ENCODE measurements around the gene ABCA3.

The ABCA3 gene

GRCh38 chr16:2357331-2357730 is 16.8 kb upstream of the ABCA3 start:
- DNase-seq (ENCODE audit: low spot score): no peak

- DNase-seq (ENCODE audit: low spot score): no peak
These were observed 10.0 kb upstream of the ABCA3 start for GRCh38 chr16:2350500-2350899.

GRCh38 chr16:2343211-2343610 is 2.7 kb upstream of the ABCA3 start:
- no peak for DNase-seq (ENCODE audit: low spot score)

- no peak for DNase-seq (ENCODE audit: low spot score)
These were observed 1.2 kb upstream of the ABCA3 start for GRCh38 chr16:2341456-2342447.

- DNase-seq (ENCODE audit: low spot score): peak; percentile 26
These were observed 725 bp downstream of the ABCA3 start for GRCh38 chr16:2339521-2340484.

GRCh38 chr16:2337431-2338296 is 2.9 kb downstream of the ABCA3 start:
- no peak for DNase-seq (ENCODE audit: low spot score)

- no peak for DNase-seq (ENCODE audit: low spot score)
These were observed 5.1 kb downstream of the ABCA3 start for GRCh38 chr16:2335286-2335895.

GRCh38 chr16:2333772-2334379 is 6.7 kb downstream of the ABCA3 start:
- no peak for DNase-seq (ENCODE audit: low spot score)

- DNase-seq (ENCODE audit: low spot score): no peak
These were observed 7.3 kb downstream of the ABCA3 start for GRCh38 chr16:2333231-2333630.

GRCh38 chr16:2331931-2332267 is 8.6 kb downstream of the ABCA3 start:
- no peak for DNase-seq (ENCODE audit: low spot score)

- no peak for DNase-seq (ENCODE audit: low spot score)
These were observed 9.2 kb downstream of the ABCA3 start for GRCh38 chr16:2331199-2331930.

- no peak for DNase-seq (ENCODE audit: low spot score)
These were observed 11.0 kb downstream of the ABCA3 start for GRCh38 chr16:2329532-2329931.

- DNase-seq (ENCODE audit: low spot score): no peak
These were observed 12.1 kb downstream of the ABCA3 start for GRCh38 chr16:2328428-2328827.

GRCh38 chr16:2326191-2326590 is 14.3 kb downstream of the ABCA3 start:
- DNase-seq (ENCODE audit: low spot score): no peak

- no peak for DNase-seq (ENCODE audit: low spot score)
These were observed 14.7 kb downstream of the ABCA3 start for GRCh38 chr16:2325791-2326190.

- no peak for DNase-seq (ENCODE audit: low spot score)
These were observed 15.3 kb downstream of the ABCA3 start for GRCh38 chr16:2325181-2325580.

- no peak for DNase-seq (ENCODE audit: low spot score)
These were observed 16.1 kb downstream of the ABCA3 start for GRCh38 chr16:2324296-2324859.

GRCh38 chr16:2323701-2324100 is 16.8 kb downstream of the ABCA3 start:
- no peak for DNase-seq (ENCODE audit: low spot score)

GRCh38 chr16:2319606-2320005 is 20.9 kb downstream of the ABCA3 start:
- no peak for DNase-seq (ENCODE audit: low spot score)

Measured in CD4-positive, alpha-beta T cell treated with Interleukin-2 at 100 ng/mL for 4 hours (primary cell).